OCI-M2 (cell line): ENCODE data around the gene PPP1R36.
A peak's percentile ranks its signal among the peaks of the same experiment; 100 is the strongest.
"Not testable (repeated sequence)": the region's sequence is repeated elsewhere in the genome, so short reads cannot be mapped to it uniquely, and the experiment has no call there.

Experiments
- DNase-seq: peaks from one replicate; lab custom pipeline; 2025; ENCODE audit not compliant: unreplicated experiment; lab: John Stamatoyannopoulos, UW

PPP1R36 gene

DNA sequence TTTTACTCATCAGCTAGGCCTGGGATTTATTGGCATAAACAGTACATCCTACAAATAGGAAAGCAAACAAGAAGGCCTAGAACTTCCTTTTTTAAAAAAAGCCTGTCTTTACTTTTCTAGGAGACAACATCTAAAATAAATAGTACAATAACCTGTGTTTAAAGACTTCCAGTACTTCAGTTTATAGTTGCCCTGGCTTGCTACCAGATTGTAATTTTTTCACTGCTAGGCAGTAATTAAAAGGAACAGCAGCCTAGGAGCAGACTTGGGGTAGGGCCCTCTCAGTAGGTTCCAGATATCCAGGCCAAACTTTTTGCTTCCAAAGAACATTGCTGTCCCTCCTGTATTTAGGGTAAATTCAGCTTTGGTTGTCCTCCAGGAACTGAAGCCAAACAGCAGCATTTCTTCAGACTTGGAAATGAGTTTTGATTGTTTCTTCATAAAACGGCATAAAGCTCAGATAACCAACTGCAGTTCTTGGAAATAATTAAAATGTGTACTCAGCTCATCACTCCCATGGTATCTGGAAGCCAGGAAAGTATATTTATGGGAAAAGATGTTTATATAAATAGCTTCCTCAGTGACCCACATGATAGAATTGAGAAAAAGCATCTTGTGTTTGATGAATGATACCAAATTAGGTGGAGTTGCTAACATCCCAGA, 61.7 kb downstream of the PPP1R36 start:
- no peak for DNase-seq

GRCh38 chr14:64612021-64612380, 62.2 kb downstream of the PPP1R36 start:
- DNase-seq = no peak

DNA sequence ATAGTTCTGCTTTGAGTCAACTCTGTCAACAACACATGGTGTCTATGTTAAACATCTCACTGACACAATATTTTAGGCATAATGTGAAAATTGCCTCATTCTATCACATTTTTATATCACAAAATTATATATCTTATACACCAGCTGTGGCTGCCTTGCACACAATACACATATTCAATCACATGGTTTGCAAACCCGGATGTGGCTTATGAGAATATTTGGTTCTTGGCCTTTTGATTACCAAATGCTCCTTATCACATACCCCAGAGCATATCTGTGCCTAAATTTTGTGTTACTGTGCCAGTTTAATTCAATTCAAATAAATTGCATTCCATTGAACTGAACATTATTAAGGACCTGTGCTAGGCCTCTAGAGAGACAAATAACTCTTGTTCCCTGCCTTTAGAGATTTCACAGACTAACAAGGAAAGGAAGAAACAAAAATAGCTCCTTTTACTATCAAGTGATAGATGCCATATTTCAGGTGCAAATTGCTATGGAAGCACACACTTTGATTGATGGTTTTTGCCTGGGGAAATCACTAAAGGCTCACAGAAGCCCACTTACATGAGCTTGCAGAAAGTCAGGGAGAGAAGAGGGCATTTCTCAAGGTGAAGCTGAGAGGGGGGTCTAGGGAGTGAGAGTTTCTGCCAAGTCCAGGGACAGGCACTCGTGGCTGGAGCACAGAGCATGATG, 63.4 kb downstream of the PPP1R36 start:
- DNase-seq = no peak

DNA sequence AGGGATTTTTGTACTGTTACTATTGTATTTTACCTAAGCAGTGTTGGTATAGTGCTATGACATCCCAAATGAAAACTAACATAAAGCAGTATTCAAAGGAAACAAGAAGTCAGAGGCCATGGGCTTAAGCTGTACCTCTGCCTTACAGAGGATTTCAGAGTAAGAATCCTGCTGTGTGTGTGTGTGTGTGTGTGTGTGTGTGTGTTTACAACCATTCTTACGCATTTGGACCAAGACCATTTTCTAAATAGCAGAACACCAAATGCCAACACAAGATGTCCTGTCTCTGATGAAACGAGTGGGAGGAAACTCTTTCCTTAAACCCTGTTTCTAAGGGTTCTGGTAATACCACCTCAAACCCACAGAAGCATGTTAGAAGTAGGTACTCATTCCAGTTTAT, 64.4 kb downstream of the PPP1R36 start:
- DNase-seq = no peak

DNA sequence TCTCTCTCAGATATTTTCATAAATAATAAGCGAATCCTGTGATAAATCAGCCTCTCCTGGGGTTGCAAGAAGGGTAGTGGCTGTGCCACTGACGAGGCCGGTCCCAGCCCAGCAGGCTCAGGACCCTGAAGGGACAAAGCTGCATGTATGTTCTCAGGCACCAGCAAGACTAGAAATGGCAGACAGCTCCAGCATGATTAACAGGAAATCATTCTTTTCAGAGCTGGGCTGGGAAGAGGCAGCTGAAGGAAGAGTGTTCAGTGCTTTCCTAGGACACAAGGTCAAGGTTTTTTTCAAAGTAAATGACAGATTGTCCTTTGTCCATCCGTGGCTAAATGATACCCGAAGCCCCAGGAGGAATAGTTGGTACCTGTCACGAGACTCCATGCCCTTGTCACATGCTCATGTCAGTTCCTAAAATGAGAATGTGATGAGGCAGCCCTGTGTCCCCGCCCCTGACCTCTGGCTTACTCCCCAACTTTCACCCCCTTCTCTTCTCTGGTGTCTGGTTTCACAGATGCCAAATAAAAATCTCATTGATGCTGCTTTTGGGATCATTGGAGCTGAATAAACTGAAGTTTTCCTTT, 65.1 kb downstream of the PPP1R36 start:
- no peak for DNase-seq

GRCh38 chr14:64617872-64618408, 68.2 kb downstream of the PPP1R36 start:
- DNase-seq = not testable (repeated sequence)

GRCh38 chr14:64620910-64621309, 71.1 kb downstream of the PPP1R36 start:
- no peak for DNase-seq

DNA sequence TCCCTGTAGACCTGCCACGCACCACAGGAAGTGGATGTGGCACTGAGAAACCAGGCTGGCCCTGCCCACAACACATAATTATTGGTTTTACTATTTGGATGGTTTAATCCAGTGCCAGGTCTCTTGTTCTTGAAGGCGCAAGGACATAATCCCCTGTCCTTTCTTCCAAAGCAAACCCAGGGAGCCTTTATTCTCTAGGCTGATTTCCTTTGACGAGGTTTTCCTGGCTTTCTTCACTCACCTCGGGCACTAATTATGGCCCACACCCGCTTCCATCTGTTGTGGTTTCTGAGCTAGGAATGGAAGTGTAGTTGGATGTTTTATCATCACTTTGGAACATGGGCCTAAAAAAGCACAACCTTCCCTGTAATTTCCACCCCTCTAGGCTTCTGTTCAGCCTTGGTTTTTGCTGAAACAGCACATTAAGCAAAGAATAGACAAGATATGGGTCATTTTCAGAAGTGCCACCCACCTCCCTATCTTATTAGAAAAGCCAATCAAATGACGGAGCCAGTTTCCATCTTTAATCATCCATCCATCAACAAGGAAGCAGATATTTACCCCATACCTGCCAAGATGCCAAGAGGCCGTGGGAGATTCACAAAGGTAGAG, 73.9 kb downstream of the PPP1R36 start:
- no peak for DNase-seq

- no peak for DNase-seq
Measured at GRCh38 chr14:64625386-64626232, 75.8 kb downstream of the PPP1R36 start.

GRCh38 chr14:64628940-64629408, 79.2 kb downstream of the PPP1R36 start:
- DNase-seq = no peak

DNA sequence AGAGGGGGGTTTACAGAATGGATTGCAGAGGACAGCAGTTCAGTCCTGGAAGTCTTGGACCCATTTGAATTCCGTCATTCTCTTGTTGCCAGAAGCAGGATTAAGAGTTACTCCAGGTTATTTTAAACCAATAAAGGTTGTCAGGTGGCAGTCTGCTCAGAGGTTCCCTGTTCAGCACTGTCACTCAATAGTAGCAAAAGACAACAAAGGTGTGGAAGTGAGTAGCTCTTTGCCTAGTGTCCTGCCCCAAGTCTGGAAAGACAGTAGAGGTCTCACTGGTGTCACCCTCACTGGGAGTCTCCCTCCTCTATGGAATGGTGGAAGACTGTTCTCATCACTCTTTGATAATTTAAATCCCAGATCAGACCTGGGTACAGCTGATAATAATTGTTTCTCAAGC, 81.0 kb downstream of the PPP1R36 start:
- DNase-seq = no peak

DNA sequence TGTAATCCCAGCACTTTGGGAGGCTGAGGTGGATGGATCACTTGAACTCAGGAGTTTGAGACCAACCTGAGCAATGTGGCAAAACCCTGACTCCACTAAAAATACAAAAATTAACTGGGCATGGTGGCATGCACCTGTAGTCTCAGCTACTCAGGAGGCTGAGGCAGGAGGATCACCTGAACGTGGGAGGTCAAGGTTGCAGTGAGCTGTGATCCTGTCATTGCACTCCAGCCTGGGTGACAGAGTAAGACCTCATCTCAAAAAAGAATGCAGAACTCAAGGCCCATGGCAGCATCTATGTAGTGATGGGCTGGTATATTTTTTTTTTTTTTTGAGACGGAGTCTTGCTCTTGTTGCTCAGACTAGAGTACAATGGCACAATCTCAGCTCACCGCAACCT, 81.5 kb downstream of the PPP1R36 start:
- DNase-seq = not testable (repeated sequence)

DNA sequence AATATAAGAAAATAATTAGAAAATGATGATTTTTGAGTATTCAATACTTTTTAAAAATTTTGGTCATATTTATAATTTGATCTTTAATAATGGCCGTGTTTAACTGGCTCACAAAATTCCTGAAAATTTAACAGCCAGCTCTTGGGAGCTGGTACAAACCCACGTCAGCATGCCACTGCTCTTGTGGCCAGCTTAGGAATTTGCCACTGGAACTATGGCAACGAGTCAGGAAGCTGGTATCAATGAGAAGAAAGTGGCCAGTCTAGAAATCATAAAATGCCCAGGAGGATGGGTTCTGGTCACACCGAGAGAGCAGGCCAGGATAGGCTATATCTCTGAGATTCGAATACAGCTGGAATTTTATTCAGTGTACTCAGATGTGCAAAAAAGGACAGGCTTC, 82.3 kb downstream of the PPP1R36 start:
- no peak for DNase-seq

DNA sequence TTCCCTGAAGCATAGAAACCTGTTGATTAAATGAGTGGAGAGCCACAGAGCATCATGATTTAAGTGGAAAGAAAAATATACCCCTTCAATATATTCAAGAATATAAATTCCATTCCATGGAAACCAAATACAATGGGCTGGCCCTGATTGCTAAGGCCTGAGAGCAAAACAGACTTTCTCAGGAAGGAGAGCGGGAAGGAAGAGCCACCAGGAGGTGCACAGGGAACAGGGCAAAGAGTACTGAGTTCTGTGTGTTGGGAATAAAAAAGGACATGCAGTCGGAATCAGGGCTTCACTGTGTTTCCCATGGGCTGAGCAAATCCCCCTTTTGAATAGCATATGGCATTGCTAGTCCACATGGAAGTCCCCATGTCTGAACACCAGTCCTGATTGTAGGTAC, 84.8 kb downstream of the PPP1R36 start:
- DNase-seq = no peak

DNA sequence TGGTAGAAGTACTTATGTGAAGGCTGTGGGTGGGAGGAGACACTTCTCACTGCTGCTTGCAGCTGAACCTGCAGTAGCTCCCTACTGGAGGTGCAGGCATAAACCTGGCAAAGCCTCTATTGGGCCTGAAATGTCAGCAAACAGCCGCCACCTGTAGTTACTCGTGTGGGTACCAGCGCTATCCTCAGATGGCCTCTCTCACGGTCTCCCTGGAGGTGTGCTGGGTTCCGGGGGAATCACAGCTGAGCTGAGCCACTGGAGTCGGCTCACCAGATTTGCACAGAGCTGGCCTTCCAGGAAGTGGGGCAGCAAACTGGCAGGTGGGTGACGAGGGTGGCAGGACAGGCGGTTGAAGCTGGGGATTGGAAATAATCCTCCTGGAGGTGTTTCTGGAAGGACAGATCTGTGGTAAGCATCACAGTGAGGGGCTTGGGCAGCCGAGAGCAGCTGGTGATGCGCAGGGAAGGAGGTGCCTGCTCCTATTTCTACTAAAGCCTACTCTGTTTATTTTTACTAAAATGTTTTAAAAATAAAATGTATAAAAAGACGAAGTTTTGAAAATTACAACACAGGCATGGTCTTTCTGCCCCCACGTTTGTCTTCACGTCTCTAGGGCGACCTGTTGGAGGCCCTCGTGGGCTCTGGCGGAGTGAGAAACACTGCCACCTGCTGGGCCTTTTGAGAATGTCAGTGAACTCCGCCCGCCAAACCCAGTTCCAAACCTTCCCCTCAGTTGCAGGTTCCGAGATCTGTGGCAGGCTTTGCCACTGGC, 86.6 kb downstream of the PPP1R36 start:
- peak; percentile 62 for DNase-seq

DNA sequence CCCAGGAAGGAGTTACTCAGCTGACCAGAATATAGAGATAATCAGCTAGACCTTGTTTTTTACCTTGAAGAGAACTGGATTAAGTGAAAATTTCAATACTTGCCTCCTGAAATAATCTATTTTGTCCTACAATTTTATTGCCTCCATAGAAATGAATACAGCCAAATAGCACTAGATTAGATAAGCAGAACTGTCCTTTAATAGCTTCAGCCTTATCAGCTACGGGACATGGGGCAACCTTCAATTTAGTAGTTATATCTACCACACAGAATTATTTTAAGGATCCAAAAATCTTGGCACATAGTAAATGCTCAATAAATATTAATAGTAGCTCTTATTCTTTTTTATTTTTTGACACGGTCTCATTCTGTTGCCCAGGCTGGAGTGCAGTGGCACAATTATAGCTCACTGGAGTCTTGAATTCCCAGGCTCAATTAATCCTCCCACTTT, 87.2 kb downstream of the PPP1R36 start:
- no peak for DNase-seq

DNA sequence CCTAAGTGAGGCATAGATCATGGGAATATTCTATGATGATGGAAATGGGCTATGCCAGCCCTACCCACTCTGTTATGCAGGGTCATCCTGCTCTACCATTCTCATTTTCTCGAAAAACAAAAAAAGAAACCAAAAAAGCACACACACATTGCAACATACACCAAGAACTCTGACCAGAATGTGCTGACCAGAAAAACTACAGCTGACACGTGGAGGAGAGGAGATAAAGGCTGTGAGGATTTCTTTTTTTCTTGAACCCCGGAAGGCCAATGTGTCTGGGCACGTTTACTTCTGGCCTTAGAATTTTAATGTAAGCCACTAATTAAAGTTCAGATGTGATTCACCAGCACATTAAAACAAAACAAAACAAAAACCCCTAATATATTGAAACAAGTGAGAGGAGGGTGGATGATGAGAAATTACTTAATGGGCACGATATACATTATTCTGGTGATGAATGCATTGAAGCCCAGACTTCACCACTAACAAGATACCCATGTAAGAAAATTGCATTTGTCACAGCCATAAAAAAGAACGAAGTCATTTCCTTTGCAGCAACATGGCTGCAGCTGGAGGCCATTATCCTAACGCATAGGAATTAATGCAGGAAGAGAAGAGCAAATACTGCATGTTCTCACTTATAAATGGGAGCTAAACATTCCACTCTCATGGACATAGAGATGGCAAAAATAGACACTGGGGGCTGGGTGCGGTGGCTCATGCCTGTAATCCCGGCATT, 88.1 kb downstream of the PPP1R36 start:
- no peak for DNase-seq

GRCh38 chr14:64638625-64639024, 88.9 kb downstream of the PPP1R36 start:
- DNase-seq = no peak
